ENCODE data around the gene CSRP1.

Gene CSRP1

GRCh38 chr1:201513498-201514243 is 6.7 kb upstream of the CSRP1 start:
- in situ Hi-C loops (cut with MboI; ENCODE audit: low sequenced_read_pairs): no loop called here

- in situ Hi-C loops (cut with MboI; ENCODE audit: low sequenced_read_pairs): no loop called here
Measured at GRCh38 chr1:201511941-201512539, 5.1 kb upstream of the CSRP1 start.

- in situ Hi-C loops (cut with MboI; ENCODE audit: low sequenced_read_pairs): no loop called here
Measured at GRCh38 chr1:201511396-201511940, 4.5 kb upstream of the CSRP1 start.

- in situ Hi-C loops (cut with MboI; ENCODE audit: low sequenced_read_pairs): no loop called here
Measured at GRCh38 chr1:201510734-201511133, 3.8 kb upstream of the CSRP1 start.

GRCh38 chr1:201509601-201510374 is 2.9 kb upstream of the CSRP1 start:
- in situ Hi-C loops (cut with MboI; ENCODE audit: low sequenced_read_pairs): no loop called here

- in situ Hi-C loops (cut with MboI; ENCODE audit: low sequenced_read_pairs): no loop called here
Measured at GRCh38 chr1:201508809-201509208, 1.9 kb upstream of the CSRP1 start.

GRCh38 chr1:201507360-201507675 is 395 bp upstream of the CSRP1 start:
- in situ Hi-C loops (cut with MboI; ENCODE audit: low sequenced_read_pairs): no loop called here

GRCh38 chr1:201506092-201506491 is 831 bp downstream of the CSRP1 start:
- in situ Hi-C loops (cut with MboI; ENCODE audit: low sequenced_read_pairs): no loop called here

GRCh38 chr1:201505503-201505890 is 1.4 kb downstream of the CSRP1 start:
- in situ Hi-C loops (cut with MboI; ENCODE audit: low sequenced_read_pairs): no loop called here

- in situ Hi-C loops (cut with MboI; ENCODE audit: low sequenced_read_pairs): no loop called here
Measured at GRCh38 chr1:201504799-201505502, 2.0 kb downstream of the CSRP1 start.

- in situ Hi-C loops (cut with MboI; ENCODE audit: low sequenced_read_pairs): no loop called here
Measured at GRCh38 chr1:201504179-201504631, 2.7 kb downstream of the CSRP1 start.

- in situ Hi-C loops (cut with MboI; ENCODE audit: low sequenced_read_pairs): no loop called here
Measured at GRCh38 chr1:201503397-201504176, 3.3 kb downstream of the CSRP1 start.

GRCh38 chr1:201502511-201502857 is 4.4 kb downstream of the CSRP1 start:
- in situ Hi-C loops (cut with MboI; ENCODE audit: low sequenced_read_pairs): no loop called here

GRCh38 chr1:201501812-201502510 is 5.0 kb downstream of the CSRP1 start:
- in situ Hi-C loops (cut with MboI; ENCODE audit: low sequenced_read_pairs): no loop called here

- in situ Hi-C loops (cut with MboI; ENCODE audit: low sequenced_read_pairs): no loop called here
Measured at GRCh38 chr1:201501144-201501543, 5.8 kb downstream of the CSRP1 start.

GRCh38 chr1:201500670-201501120 is 6.2 kb downstream of the CSRP1 start:
- in situ Hi-C loops (cut with MboI; ENCODE audit: low sequenced_read_pairs): no loop called here

- in situ Hi-C loops (cut with MboI; ENCODE audit: low sequenced_read_pairs): no loop called here
Measured at GRCh38 chr1:201499795-201500669, 6.9 kb downstream of the CSRP1 start.

GRCh38 chr1:201499191-201499590 is 7.7 kb downstream of the CSRP1 start:
- in situ Hi-C loops (cut with MboI; ENCODE audit: low sequenced_read_pairs): no loop called here

- in situ Hi-C loops (cut with MboI; ENCODE audit: low sequenced_read_pairs): no loop called here
Measured at GRCh38 chr1:201498621-201499020, 8.3 kb downstream of the CSRP1 start.
